ENCODE measurements around the gene MAGIX.
A peak's percentile ranks its signal among the peaks of the same experiment; 100 is the strongest.

MAGIX gene

DNA sequence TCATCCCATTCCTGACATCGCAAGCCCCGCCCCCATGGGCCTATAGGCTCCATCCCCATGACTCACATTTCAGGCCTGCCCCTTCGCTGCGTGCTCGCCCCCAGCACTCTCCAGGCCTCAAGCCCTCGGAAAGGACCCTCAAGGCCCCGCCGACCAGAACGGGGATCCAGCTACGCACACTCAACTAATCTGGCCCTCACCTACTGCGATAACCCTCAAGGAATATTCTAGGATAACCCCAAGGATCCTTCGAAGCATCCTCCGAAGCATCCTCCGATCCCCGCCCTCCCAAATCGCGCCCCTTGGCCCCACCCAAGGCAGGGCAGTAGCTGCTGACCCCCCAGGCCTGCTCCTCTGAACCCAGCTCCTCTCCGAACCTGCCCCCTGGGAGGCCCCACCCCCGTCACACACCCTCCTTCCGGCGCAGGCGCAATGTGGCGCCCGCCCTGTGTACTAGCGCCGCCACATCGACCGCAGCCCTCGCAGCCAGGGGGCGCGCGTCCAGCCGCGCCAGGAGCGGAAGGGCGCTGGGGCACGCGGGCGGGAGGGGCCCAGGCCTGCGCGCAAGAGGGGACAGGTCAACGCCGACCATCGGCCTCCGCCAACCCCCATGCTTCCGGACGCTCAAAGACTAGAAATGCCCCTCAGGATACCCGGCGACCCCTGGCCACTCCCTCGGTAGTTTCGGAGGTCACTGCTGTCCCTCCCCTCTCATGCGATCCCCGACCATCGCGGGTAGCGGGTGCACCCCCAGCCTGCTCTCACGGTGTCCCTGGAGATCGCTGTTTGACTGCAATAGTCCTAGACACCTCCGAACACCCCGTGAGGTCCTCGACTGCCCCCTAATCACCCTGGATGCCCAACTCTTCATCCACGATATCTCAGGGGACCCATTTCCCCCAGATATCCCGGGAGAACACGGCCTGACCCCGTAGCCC lies 6.4 kb upstream of the MAGIX start (continued):
- no peak for TF ChIP-seq ZNF274 (IDR thresholded peaks at IDR 0.05; ENCODE audit: low read length)
- no peak for TF ChIP-seq ZNF274 (tag by site-specific recombination; IDR thresholded peaks at IDR 0.05; ENCODE audit: borderline replicate concordance)
- TF ChIP-seq, protein P1, sequence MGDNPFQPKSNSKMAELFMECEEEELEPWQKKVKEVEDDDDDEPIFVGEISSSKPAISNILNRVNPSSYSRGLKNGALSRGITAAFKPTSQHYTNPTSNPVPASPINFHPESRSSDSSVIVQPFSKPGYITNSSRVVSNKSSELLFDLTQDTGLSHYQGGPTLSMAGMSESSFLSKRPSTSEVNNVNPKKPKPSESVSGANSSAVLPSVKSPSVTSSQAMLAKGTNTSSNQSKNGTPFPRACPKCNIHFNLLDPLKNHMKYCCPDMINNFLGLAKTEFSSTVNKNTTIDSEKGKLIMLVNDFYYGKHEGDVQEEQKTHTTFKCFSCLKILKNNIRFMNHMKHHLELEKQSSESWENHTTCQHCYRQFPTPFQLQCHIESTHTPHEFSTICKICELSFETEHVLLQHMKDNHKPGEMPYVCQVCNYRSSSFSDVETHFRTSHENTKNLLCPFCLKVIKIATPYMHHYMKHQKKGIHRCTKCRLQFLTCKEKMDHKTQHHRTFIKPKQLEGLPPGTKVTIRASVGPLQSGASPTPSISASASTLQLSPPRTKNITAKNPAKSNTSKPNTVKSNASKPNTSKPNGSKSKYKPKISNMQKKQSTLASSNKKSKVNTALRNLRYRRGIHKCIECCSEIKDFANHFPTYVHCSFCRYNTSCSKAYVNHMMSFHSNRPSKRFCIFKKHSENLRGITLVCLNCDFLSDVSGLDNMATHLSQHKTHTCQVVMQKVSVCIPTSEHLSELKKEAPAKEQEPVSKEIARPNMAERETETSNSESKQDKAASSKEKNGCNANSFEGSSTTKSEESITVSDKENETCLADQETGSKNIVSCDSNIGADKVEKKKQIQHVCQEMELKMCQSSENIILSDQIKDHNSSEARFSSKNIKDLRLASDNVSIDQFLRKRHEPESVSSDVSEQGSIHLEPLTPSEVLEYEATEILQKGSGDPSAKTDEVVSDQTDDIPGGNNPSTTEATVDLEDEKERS (tag by site-specific recombination; IDR thresholded peaks at IDR 0.05), result no peak
- TF ChIP-seq, protein P2, sequence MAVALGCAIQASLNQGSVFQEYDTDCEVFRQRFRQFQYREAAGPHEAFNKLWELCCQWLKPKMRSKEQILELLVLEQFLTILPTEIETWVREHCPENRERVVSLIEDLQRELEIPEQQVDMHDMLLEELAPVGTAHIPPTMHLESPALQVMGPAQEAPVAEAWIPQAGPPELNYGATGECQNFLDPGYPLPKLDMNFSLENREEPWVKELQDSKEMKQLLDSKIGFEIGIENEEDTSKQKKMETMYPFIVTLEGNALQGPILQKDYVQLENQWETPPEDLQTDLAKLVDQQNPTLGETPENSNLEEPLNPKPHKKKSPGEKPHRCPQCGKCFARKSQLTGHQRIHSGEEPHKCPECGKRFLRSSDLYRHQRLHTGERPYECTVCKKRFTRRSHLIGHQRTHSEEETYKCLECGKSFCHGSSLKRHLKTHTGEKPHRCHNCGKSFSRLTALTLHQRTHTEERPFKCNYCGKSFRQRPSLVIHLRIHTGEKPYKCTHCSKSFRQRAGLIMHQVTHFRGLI (tag by site-specific recombination; IDR thresholded peaks at IDR 0.05), result no peak
- TF ChIP-seq, protein P3, sequence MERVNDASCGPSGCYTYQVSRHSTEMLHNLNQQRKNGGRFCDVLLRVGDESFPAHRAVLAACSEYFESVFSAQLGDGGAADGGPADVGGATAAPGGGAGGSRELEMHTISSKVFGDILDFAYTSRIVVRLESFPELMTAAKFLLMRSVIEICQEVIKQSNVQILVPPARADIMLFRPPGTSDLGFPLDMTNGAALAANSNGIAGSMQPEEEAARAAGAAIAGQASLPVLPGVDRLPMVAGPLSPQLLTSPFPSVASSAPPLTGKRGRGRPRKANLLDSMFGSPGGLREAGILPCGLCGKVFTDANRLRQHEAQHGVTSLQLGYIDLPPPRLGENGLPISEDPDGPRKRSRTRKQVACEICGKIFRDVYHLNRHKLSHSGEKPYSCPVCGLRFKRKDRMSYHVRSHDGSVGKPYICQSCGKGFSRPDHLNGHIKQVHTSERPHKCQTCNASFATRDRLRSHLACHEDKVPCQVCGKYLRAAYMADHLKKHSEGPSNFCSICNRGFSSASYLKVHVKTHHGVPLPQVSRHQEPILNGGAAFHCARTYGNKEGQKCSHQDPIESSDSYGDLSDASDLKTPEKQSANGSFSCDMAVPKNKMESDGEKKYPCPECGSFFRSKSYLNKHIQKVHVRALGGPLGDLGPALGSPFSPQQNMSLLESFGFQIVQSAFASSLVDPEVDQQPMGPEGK (tag by site-specific recombination; IDR thresholded peaks at IDR 0.05), result peak; percentile 99
- TF ChIP-seq TRIM28 (IDR thresholded peaks at IDR 0.05; ENCODE audit: borderline replicate concordance, low read length), result no peak
- no peak for TF ChIP-seq ZFP3 (tag by site-specific recombination; IDR thresholded peaks at IDR 0.05; ENCODE audit: low read depth)
- peak; percentile 56; the same call in 1 of the 2 replicates for TF ChIP-seq OSR2 (tag by site-specific recombination; IDR thresholded peaks at IDR 0.05)
- TF ChIP-seq ZBTB1 (tag by site-specific recombination; IDR thresholded peaks at IDR 0.05), result no peak
- TF ChIP-seq, protein P4, sequence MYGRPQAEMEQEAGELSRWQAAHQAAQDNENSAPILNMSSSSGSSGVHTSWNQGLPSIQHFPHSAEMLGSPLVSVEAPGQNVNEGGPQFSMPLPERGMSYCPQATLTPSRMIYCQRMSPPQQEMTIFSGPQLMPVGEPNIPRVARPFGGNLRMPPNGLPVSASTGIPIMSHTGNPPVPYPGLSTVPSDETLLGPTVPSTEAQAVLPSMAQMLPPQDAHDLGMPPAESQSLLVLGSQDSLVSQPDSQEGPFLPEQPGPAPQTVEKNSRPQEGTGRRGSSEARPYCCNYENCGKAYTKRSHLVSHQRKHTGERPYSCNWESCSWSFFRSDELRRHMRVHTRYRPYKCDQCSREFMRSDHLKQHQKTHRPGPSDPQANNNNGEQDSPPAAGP (tag by site-specific recombination; IDR thresholded peaks at IDR 0.05), result peak; percentile 79; the same call in 1 of the 2 replicates
- TF ChIP-seq, protein P5, sequence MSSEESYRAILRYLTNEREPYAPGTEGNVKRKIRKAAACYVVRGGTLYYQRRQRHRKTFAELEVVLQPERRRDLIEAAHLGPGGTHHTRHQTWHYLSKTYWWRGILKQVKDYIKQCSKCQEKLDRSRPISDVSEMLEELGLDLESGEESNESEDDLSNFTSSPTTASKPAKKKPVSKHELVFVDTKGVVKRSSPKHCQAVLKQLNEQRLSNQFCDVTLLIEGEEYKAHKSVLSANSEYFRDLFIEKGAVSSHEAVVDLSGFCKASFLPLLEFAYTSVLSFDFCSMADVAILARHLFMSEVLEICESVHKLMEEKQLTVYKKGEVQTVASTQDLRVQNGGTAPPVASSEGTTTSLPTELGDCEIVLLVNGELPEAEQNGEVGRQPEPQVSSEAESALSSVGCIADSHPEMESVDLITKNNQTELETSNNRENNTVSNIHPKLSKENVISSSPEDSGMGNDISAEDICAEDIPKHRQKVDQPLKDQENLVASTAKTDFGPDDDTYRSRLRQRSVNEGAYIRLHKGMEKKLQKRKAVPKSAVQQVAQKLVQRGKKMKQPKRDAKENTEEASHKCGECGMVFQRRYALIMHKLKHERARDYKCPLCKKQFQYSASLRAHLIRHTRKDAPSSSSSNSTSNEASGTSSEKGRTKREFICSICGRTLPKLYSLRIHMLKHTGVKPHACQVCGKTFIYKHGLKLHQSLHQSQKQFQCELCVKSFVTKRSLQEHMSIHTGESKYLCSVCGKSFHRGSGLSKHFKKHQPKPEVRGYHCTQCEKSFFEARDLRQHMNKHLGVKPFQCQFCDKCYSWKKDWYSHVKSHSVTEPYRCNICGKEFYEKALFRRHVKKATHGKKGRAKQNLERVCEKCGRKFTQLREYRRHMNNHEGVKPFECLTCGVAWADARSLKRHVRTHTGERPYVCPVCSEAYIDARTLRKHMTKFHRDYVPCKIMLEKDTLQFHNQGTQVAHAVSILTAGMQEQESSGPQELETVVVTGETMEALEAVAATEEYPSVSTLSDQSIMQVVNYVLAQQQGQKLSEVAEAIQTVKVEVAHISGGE (tag by site-specific recombination; conservative IDR thresholded peaks at IDR 0.05; ENCODE audit: low read depth), result no peak
- TF ChIP-seq ZNF843 (tag by site-specific recombination; IDR thresholded peaks at IDR 0.05), result no peak
- TF ChIP-seq, protein P6, sequence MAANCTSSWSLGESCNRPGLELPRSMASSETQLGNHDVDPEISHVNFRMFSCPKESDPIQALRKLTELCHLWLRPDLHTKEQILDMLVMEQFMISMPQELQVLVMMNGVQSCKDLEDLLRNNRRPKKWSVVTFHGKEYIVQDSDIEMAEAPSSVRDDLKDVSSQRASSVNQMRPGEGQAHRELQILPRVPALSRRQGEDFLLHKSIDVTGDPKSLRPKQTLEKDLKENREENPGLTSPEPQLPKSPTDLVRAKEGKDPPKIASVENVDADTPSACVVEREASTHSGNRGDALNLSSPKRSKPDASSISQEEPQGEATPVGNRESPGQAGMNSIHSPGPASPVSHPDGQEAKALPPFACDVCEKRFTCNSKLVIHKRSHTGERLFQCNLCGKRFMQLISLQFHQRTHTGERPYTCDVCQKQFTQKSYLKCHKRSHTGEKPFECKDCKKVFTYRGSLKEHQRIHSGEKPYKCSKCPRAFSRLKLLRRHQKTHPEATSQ (tag by site-specific recombination; IDR thresholded peaks at IDR 0.05), result no peak
- TF ChIP-seq SP7 (tag by site-specific recombination; IDR thresholded peaks at IDR 0.05), result peak; percentile 58
- TF ChIP-seq ZNF174 (tag by site-specific recombination; IDR thresholded peaks at IDR 0.05), result no peak
- no peak for TF ChIP-seq ZNF404 (tag by site-specific recombination; IDR thresholded peaks at IDR 0.05)
- no peak for TF ChIP-seq ZEB2 (tag by site-specific recombination; IDR thresholded peaks at IDR 0.05)
- TF ChIP-seq, protein P7, sequence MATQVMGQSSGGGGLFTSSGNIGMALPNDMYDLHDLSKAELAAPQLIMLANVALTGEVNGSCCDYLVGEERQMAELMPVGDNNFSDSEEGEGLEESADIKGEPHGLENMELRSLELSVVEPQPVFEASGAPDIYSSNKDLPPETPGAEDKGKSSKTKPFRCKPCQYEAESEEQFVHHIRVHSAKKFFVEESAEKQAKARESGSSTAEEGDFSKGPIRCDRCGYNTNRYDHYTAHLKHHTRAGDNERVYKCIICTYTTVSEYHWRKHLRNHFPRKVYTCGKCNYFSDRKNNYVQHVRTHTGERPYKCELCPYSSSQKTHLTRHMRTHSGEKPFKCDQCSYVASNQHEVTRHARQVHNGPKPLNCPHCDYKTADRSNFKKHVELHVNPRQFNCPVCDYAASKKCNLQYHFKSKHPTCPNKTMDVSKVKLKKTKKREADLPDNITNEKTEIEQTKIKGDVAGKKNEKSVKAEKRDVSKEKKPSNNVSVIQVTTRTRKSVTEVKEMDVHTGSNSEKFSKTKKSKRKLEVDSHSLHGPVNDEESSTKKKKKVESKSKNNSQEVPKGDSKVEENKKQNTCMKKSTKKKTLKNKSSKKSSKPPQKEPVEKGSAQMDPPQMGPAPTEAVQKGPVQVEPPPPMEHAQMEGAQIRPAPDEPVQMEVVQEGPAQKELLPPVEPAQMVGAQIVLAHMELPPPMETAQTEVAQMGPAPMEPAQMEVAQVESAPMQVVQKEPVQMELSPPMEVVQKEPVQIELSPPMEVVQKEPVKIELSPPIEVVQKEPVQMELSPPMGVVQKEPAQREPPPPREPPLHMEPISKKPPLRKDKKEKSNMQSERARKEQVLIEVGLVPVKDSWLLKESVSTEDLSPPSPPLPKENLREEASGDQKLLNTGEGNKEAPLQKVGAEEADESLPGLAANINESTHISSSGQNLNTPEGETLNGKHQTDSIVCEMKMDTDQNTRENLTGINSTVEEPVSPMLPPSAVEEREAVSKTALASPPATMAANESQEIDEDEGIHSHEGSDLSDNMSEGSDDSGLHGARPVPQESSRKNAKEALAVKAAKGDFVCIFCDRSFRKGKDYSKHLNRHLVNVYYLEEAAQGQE (tag by site-specific recombination; IDR thresholded peaks at IDR 0.05), result no peak
- TF ChIP-seq GLI4 (tag by site-specific recombination; IDR thresholded peaks at IDR 0.05), result no peak
- 0 out of 2 replicates have a peak, but pooled peaks have one; percentile 19 for TF ChIP-seq WT1 (tag by site-specific recombination; IDR thresholded peaks at IDR 0.05)
- TF ChIP-seq ZNF501 (tag by site-specific recombination; IDR thresholded peaks at IDR 0.05), result peak; percentile 67; the same call in 1 of the 2 replicates

Data from HEK293 (cell line).